ENCODE measurements around the gene KIAA0513.

KIAA0513 gene

DNA sequence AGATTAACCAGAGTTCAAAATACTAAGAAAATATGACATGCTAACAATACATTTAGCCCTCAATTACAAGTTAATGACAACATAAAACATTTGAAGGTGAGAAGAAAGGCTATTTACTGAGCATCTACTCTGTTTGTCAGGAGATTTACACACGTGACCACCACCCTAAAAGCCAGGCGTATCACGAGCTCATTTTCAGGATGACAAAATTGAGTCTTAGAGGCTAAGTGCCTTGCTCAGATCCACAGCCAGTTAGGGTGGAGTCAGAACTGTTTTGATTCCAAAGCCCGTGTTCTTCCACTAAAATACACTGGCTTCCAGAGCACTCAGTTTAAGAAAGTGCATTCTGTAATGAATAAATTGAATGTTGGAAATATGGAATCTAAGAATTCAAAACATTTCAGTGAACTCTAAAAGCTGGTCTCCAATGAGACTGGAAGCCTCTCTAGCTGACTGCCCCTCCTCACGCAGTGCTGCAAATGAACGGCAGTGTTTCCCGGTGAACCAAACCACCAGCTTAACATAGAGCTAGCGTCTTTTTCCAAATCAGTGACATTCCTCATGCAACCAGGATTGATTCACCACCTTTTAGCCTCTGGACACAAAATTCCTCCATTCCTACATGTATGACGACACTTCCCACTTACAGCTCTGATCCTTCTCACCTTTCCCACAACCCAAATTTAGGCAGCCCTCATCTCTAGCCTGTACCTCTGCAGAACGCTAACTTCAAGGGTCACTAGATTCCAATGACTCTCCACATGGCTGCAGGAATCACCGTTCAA, 22.1 kb upstream of the KIAA0513 start:
- DNase-seq, result no peak

DNA sequence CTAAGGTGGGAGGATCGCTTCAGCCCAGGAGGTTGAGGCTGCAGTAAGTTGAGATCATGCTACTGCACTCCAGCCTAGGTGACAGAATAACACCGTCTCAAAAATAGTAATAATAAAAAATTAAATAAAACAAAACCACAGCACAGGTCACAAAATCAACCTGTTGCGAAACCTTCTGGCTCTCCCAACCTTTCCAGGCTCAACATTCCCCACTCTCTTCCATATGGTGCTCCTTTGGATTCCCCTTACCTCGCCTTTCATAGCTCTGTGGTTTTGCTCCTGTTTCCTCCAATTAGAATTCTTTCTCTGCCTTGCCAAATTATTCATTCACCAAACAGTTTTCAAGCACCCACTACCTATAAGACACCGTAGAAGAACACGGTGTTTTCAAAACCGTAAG, 21.0 kb upstream of the KIAA0513 start:
- DNase-seq, result no peak

DNA sequence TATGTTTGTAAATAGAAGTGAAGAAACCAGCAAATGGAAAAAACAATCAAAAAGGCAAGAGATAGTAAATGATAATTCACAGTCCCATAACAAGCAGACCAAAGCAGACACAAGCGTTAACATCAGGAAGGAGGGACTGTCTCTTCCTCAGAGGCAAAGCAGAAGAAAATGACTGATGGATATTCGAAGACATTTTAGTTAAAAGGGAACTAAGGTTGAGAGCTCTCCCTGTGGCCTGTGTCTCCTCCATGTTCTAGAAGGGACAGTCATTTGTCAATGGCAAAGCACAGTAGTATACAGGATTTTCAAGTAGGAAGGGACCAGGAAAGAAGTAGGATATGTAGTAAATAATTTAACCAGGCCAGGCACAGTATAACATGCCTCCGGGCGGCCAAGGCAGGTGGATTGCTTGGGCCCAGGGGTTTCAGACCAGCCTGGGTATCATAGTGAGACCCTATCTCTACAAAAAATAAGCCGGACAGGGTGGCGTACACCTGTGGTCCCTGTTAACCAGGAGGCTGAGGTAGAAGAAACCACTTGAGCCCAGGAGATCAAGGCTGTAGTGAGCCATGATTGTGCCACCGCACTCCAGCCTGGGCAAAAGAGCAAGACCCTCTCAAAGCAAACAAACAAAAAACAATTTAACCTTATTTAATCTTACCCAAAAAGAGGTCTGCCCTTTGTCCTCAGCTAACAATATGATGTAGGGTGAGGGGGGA, 19.9 kb upstream of the KIAA0513 start:
- DNase-seq, result no peak

DNA sequence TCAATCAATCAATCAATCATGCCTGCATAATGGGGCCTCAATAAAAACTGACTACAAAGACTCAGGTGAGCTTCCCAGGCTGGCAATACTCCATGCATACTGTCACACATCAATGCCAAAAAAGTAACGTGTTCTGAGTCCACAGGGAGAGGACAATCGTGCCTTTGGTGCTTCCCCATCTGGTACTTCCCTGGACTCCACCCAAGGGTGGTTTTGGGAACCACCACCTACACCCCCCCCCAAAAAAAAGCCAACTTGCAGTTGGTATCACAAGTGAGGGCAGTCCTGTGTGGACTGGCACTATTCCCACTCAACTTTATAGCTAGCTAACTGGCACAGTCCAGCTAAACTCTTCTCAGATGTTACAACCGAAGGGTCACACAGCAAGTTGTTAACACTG, 19.3 kb upstream of the KIAA0513 start:
- DNase-seq, result no peak

DNA sequence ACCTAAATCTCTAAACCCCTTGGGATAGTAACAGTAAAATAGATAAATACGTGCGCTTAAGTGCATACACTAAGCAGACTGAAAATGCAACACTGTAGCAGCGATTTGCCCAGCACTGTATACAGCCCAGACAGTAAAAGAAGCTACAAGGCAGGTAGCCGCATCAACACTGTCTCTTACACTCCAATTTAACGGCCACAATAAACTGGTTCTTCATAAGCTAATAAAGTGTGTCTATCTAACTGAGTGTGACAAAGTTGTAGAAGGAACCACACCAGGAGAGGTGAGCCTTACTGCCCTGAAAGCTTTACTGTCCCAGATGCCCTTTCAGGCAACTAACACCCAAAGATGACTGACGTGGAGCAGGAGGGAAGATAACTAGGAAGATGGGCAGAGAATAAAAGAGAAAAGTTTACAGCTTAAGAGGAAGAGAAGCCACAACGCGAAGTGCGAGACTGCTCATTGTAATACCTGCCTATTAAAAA, 17.1 kb upstream of the KIAA0513 start:
- no peak for DNase-seq

- DNase-seq, result peak; percentile 78
Measured at GRCh38 chr16:85010931-85011845, 16.4 kb upstream of the KIAA0513 start, which contains the start of gene ZDHHC7. TSS of gene ZDHHC7 (minus strand) at chr16:85011535. CDS start at chr16:84990618, 20,917 bp downstream.

DNA sequence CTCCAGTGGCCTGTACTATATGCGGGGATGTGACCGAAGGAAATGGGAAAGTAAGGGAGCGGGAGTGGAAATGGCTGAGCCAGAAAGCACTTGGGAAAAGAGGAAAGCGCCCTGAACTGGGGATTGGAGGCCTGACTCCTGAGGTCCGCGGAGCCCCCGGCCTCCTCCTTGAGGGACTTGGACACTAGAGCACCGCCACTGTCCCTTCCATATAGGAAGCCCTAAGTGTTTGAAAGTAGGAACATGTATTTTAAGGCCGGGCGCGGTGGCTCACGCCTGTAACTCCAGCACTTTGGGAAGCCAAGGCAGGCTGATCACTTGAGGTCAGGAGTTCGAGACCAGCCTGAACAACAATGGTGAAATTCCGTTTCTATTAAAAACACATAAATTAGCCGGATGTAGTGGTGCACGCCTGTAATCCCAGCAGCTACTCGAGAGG, 15.7 kb upstream of the KIAA0513 start:
- no peak for DNase-seq

DNA sequence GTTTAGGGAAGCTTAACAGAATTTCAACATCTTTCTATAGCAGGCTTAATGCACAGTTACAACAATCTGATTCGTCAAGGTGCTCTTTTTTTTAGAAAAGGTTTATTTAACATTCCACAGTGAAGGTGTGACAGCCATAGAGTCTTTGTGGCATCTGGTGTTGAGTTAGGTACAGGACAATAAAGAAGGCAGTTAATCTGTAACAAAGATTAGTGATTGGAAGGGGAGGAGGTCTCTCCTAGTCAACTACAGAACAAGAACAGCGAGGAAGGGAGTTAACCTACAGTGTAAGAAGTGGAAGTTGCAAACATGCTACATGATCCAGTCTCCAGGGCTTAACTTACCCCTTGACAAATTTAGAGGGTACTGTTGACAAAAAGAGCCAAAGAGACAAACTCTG, 13.3 kb upstream of the KIAA0513 start:
- no peak for DNase-seq

- no peak for DNase-seq
Measured at GRCh38 chr16:85015481-85016187, 12.0 kb upstream of the KIAA0513 start.

- DNase-seq, result no peak
Measured at GRCh38 chr16:85017151-85017550, 10.4 kb upstream of the KIAA0513 start.

DNA sequence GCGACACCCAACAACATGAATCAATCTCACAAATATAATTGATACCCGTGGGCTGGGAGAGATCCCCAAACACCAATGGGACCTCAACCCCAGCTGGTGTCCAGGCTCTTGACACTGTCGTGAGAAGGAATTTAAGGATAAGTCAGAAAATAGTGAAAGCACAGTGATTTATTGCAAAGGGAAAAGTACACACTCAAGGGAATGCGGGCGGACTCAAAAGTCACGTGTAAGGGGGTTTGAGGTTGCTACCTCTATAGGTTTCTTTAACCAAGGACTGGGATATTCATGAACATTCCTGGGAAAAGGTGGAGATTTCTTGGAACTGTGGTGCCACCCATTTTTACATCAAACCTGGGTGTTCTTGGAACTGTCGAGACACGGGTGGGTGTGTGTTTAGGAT, 10.0 kb upstream of the KIAA0513 start:
- DNase-seq, result no peak

DNA sequence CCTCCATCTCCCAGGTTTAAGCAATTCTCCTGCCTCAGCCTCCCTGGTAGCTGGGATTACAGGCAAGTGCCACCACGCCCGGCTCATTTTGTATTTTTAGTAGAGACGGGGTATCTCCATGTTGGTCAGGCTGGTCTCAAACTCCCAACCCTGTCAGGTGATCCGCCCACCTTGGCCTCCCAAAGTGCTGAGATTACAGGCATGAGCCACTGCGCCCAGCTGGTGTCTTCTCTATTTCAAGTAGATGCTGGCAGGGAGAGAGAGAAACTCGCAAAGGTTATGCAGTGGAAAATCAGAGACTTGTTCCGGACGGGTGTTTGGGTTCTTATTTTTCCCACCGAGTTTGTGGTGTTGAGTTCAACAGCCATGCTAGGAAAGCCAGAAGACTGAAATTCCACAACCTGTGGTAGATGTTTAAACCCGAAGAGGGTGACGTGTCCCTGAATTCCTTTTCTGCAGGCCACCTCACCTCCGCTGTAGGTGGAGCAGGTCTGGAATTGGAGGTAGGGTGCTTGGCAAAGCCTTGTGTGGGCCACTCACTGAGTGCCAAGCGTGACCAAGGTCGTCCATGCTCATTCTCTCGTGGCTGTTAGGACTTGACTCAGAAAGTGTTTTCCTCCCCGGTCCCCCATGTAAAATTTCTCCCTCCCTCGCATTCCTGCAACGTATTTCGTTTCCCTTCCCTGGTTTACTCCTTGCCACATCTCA, 8.9 kb upstream of the KIAA0513 start:
- no peak for DNase-seq

DNA sequence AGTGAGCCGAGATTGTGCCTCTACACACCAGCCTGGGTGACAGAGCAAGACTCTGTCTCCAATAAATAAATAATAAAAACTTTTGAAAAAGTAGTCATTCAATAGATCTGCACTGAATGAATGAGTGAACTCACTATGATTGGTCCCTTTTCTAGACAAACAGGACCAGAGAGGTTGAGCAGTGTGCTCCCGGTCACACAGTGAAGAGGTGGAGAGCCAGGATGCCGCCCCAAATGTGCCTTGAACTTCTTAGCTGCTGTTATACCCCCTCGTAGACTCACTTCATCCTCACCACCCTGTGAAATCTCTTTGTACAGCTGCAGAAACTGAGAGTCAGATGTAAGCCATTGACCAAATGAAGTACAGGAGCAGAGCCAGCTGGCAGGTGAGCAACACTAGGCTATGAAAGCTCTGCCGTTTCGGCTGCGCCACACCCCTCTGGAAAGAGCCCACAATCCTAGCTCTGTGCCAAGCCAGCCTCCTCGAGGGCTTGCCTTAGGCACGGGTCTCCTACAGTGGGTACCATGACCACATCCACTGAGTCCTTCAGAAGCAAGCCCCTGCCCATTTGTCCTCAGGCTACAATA, 7.8 kb upstream of the KIAA0513 start:
- no peak for DNase-seq

DNA sequence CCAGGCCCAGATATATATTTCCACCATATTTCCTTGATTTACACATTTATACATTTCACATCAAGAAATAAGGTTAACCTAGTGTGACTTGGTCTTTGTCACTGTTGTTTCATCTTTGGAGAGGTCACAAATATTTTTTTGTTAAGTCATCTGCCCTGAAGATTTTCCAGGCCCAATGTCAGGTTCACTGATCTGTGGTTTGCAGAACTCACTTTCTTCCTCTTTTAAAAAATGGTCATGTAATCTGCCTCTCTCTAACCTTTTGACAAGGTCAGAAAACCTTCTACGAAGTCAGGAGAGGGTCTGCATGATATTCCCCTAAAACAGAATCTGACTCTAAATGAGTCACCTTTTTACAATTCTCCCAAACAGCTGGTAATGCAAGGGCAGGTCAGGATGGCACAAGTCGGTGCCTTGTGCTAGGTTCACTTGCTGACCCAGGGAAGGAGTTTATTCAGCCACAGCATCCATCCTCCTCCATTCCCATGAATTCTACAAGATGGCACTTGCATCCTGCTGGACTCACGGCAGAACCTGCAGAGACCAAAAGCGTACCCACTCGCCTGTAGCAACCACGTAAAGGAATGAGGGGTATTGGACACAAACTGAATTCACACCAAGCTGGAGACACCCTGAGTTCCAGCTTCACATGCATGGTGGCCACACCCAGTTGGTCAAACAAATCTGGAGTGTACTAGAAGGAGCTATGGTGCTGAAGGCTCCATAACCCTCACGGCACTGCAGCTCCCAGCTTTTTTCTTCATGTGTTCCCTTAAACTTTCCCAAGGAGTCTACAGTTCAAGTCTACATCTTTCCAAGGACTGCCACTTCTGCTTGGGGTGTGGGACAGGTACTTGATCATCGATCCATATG, 1.6 kb upstream of the KIAA0513 start:
- peak; percentile 18 for DNase-seq

DNA sequence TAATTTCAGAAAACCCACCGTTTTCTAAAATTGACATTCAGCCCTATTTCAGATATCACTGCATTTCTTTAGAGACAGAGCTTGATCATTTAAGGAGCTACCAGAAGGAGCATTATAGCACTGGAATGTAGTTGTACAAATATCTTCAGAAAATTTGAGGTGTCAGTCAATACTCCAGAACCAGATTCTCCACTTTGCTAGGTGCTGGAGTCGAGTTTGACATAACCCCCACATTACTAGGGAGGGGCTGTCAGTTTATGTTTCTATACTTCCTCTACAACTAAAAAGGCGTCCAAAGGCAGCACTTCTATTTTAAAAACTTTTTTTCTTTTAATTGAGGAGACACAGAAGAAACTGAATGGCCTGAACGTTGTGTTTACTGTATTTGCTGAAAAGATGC, 892 bp upstream of the KIAA0513 start:
- DNase-seq, result no peak

- no peak for DNase-seq
Measured at GRCh38 chr16:85027958-85028684, 526 bp downstream of the KIAA0513 start.

GRCh38 chr16:85028685-85029407, 1.3 kb downstream of the KIAA0513 start:
- no peak for DNase-seq

DNA sequence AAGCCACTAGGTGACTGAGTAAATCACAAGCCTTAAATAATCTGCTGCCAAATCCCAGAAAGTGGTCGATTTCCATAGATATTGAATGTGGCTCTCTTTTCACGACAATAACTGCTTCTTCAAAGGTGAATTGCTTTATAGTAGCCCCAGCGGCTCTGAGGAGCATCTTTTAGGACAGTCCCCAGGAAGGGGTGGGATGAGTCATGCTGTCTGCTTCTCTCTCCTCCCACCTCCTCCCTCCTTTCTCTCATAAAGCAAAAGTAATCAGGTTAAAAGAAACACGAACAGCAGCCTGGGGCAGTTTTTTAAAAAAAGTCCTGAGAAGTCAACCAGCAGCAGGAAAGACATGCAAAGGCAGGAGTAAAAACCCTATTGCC, 1.8 kb downstream of the KIAA0513 start:
- no peak for DNase-seq

GRCh38 chr16:85029981-85030401, 2.4 kb downstream of the KIAA0513 start:
- no peak for DNase-seq

Data from KG1 (cell line).